HepG2 (cell line): ENCODE results near the gene ASB8.

Source experiments
- NR2C2 ChIP-seq: sonication (generic); formaldehyde crosslinking; IDR thresholded peaks from 2 replicates; pipeline ENCODE4 v1.4.0; 2020; ENCODE audit warnings: missing genetic modification reagents, mild to moderate bottlenecking, moderate library complexity, borderline replicate concordance
- POLR2A ChIP-seq, 2 experiments: IDR thresholded peaks; 2 replicates each; pipeline ENCODE4 v1.6.1; 2011; ENCODE audit warnings: low read depth in 2 of 2, low read length in 2 of 2, mild to moderate bottlenecking in 1 of 2, moderate library complexity in 1 of 2; ENCODE audit not compliant: insufficient read depth in 1 of 2
- THAP11 ChIP-seq: IDR thresholded peaks from 2 replicates; pipeline ENCODE4 v1.6.1; 2016; ENCODE audit warnings: missing biosample characterization, missing genetic modification reagents
- YEATS4 ChIP-seq: sonication (generic); formaldehyde crosslinking; IDR thresholded peaks from 2 replicates; pipeline ENCODE4 v1.4.0; 2020; ENCODE audit warnings: missing genetic modification reagents, borderline replicate concordance
- ZFP41 ChIP-seq: sonication (generic); formaldehyde crosslinking; IDR thresholded peaks from 2 replicates; pipeline ENCODE4 v1.4.0; 2020; ENCODE audit warnings: mild to moderate bottlenecking, missing genetic modification reagents, borderline replicate concordance
- ZSCAN29 ChIP-seq: sonication (generic); formaldehyde crosslinking; conservative IDR thresholded peaks from 2 replicates; pipeline ENCODE4 v1.4.0; 2020; ENCODE audit warnings: mild to moderate bottlenecking, missing genetic modification reagents

DNA sequence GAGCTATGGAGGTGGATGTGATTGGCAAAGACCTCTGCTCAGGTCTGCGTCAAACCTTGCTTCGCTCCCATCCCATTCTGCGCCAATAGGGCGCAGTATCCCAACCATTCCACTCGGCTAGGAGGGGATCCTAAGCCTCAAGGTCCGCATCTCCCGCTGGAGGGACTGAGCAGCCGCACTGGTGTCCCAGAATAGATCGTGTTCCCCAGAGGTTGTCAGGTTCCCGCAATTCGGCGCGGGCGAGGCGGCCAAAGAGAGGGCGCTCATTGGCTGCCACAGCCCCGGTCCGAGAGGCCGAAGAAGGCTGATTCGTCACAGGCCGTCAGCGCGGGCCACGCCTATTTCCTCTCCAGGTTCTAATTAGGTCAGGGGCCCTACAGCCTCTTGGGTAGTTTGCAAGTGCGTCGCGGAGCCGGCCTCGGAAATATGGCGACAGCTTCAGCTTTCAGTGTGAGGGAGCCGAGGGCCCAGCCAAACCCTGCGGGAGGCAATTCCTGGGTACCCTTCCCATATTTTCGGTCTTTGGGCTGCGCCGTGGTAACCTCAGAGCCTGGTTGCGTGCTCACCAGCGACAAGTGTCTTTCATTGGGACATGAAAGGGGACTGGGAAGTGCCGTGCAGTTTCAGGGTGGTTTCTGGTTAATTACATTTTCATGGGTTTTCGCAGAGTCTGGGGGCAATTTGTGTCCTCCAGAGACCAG lies 40.8 kb upstream of the ASB8 start:
- TF ChIP-seq POLR2A (IDR thresholded peaks at IDR 0.05; ENCODE audit: insufficient read depth in 1 of 2, low read depth in 2 of 2, low read length in 2 of 2) = no peak
- no peak for TF ChIP-seq YEATS4 (CRISPR knock-in tag)
- no peak for TF ChIP-seq THAP11 (CRISPR knock-in tag)
- no peak for TF ChIP-seq ZFP41 (CRISPR knock-in tag)
- no peak for TF ChIP-seq ZSCAN29 (CRISPR knock-in tag)
- TF ChIP-seq NR2C2 = no peak
